ENCODE results near the gene ST7L. TPM values are rescaled to one million over a fixed set of nuclear protein-coding genes. Genes with fewer than 3 reads are reported as not detected.

The ST7L gene
- total and polyA plus RNA-seq, 12 donors: 9.2 to 22.2 (median 13.9) TPM

DNA sequence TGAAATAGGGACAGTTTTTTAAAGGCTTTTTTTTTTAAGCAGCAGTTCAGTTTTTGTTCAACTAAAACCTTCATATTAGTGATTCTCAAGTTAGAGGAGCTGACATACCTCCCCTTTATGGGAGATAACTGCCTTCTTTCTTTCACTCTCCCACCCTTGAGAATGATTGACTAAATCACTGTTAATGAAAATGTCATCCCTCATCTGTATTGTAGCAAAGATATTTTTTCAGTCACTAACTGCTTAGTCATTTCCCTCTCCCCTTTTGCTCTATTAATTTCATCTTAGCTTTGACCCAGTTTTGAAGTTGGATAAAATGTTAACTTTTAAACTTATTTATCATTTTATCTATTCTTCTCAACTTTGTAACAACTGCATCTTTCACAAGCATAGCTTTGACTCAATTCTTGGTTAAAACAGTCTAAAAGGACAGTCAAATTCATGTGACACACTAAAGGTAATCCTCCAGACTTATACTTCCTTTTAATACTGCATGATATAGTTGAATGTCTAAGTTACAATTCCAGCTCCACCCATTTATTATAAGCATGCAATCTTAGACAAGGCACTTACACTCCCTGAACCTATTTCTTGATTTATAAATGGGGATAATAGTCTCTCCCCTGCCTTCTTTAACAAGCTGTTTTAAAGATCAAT, 17.8 kb upstream of the ST7L start:
- TF ChIP-seq, protein P1, sequence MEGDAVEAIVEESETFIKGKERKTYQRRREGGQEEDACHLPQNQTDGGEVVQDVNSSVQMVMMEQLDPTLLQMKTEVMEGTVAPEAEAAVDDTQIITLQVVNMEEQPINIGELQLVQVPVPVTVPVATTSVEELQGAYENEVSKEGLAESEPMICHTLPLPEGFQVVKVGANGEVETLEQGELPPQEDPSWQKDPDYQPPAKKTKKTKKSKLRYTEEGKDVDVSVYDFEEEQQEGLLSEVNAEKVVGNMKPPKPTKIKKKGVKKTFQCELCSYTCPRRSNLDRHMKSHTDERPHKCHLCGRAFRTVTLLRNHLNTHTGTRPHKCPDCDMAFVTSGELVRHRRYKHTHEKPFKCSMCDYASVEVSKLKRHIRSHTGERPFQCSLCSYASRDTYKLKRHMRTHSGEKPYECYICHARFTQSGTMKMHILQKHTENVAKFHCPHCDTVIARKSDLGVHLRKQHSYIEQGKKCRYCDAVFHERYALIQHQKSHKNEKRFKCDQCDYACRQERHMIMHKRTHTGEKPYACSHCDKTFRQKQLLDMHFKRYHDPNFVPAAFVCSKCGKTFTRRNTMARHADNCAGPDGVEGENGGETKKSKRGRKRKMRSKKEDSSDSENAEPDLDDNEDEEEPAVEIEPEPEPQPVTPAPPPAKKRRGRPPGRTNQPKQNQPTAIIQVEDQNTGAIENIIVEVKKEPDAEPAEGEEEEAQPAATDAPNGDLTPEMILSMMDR (IDR thresholded peaks at IDR 0.05): no peak
- Histone ChIP-seq H3K9me3 (no peaks in the 10 kb centered on the region), H3K4me3 (no peak overlapping the region), H3K36me3 (peaks cover 0 to 13% (median 0%) of the 10 kb centered on the region in 9 donors), H3K27ac (peak overlapping the region in 3 of 10 donors; percentile 1 to 45 (median 23)), H3K27me3 (no peaks in the 10 kb centered on the region), H3K4me1 (peaks cover 5 to 66% (median 34%) of the 10 kb centered on the region in 9 donors)
- no peak for ATAC-seq
- intact Hi-C loops (cut with DNase I): no loop called here
- DNase-seq: no peak

- H3K36me3 ChIP-seq: peaks cover 0 to 20% (median 0%) of the 10 kb centered on the region in 9 donors
- ATAC-seq: no peak
- TF ChIP-seq, protein P1 (IDR thresholded peaks at IDR 0.05): no peak
- intact Hi-C loops (cut with DNase I): no loop called here
- H3K9me3 ChIP-seq: no peaks in the 10 kb centered on the region
- H3K4me3 ChIP-seq: no peak overlapping the region
- peak overlapping the region in 1 of 10 donors; percentile 45 for H3K27ac ChIP-seq
- H3K4me1 ChIP-seq: peaks cover 5 to 72% (median 34%) of the 10 kb centered on the region in 9 donors
- 88 to 89% methylated on average over 2 of the region's 2 CpGs for WGBS, 2 donors
- no peak for DNase-seq
- no peaks in the 10 kb centered on the region for H3K27me3 ChIP-seq
Observed at GRCh38 chr1:112636056-112636455, 17.1 kb upstream of the ST7L start.

- TF ChIP-seq, protein P1 (IDR thresholded peaks at IDR 0.05): no peak
- Histone ChIP-seq H3K4me3 (no peak overlapping the region), H3K4me1 (peaks cover 5 to 87% (median 41%) of the 10 kb centered on the region in 9 donors), H3K27ac (no peak overlapping the region), H3K27me3 (no peaks in the 10 kb centered on the region), H3K9me3 (no peaks in the 10 kb centered on the region), H3K36me3 (peaks cover 0 to 32% (median 0%) of the 10 kb centered on the region in 9 donors)
- no peak for ATAC-seq
- intact Hi-C loops (cut with DNase I): no loop called here
- no peak for DNase-seq
Observed at GRCh38 chr1:112634367-112634766, 15.4 kb upstream of the ST7L start.

GRCh38 chr1:112633628-112634027, 14.7 kb upstream of the ST7L start:
- ATAC-seq (no peak), DNase-seq (no peak)
- H3K27ac ChIP-seq: no peak overlapping the region
- WGBS, 2 donors: 90 to 93% methylated on average over 2 of the region's 2 CpGs
- intact Hi-C loops (cut with DNase I): no loop called here
- H3K9me3 ChIP-seq: no peaks in the 10 kb centered on the region
- H3K36me3 ChIP-seq: peaks cover 0 to 39% (median 0%) of the 10 kb centered on the region in 9 donors
- TF ChIP-seq, protein P1 (IDR thresholded peaks at IDR 0.05): no peak
- no peak overlapping the region for H3K4me3 ChIP-seq
- peaks cover 5 to 88% (median 48%) of the 10 kb centered on the region in 9 donors for H3K4me1 ChIP-seq
- H3K27me3 ChIP-seq: no peaks in the 10 kb centered on the region

All from heart right ventricle (tissue), 16 donors.